Nephron (organoid): ENCODE measurements around the gene CNOT6L.

Experiments
- H3K27ac Mint-ChIP-seq, 3 experiments: 2 replicates each; pipeline ENCODE4 v1.8.0; 2020; ENCODE audit warnings: mixed read lengths in 3 of 3, mild to moderate bottlenecking in 2 of 3, moderate library complexity in 1 of 3
- H3K27me3 Mint-ChIP-seq: 2 replicates; pipeline ENCODE4 v1.8.0; 2021; ENCODE audit warnings: low read depth, mild to moderate bottlenecking, moderate library complexity, mixed read lengths
- H3K36me3 Mint-ChIP-seq: 2 replicates; pipeline ENCODE4 v1.8.0; 2020; ENCODE audit warnings: low read depth, mixed read lengths
- H3K4me1 Mint-ChIP-seq: 2 replicates; pipeline ENCODE4 v1.8.0; 2020; ENCODE audit warnings: mixed read lengths
- H3K4me3 Mint-ChIP-seq, 3 experiments: 2 replicates each; pipeline ENCODE4 v1.8.0; 2020; ENCODE audit warnings: mild to moderate bottlenecking in 3 of 3, mixed read lengths in 3 of 3, moderate library complexity in 2 of 3
- H3K9me3 Mint-ChIP-seq: 2 replicates; pipeline ENCODE4 v1.8.0; 2020; ENCODE audit warnings: mixed read lengths
- CTCF ChIP-seq, 3 experiments: fragments of 200-600 bp; sonication (generic); IDR thresholded peaks; one replicate each; pipeline ENCODE4 v1.5.0; 2021; ENCODE audit warnings: antibody characterized with exemption in 3 of 3; ENCODE audit not compliant: unreplicated experiment in 3 of 3

Gene CNOT6L

GRCh38 chr4:77681792-77682191 is 137.4 kb downstream of the CNOT6L start:
- H3K9me3 Mint-ChIP-seq = peaks cover 2% of the 10 kb centered on the region
- TF ChIP-seq CTCF (IDR thresholded peaks at IDR 0.05; ENCODE audit: unreplicated experiment in 3 of 3) = no peak
- H3K27ac Mint-ChIP-seq = no peak overlapping the region
- no peak overlapping the region for H3K4me3 Mint-ChIP-seq
- no peaks in the 10 kb centered on the region for H3K4me1 Mint-ChIP-seq
- H3K36me3 Mint-ChIP-seq = no peaks in the 10 kb centered on the region
- H3K27me3 Mint-ChIP-seq = no peaks in the 10 kb centered on the region

GRCh38 chr4:77676842-77677241 is 142.3 kb downstream of the CNOT6L start:
- Mint-ChIP-seq H3K4me3 (no peak overlapping the region), H3K27ac (no peak overlapping the region), H3K36me3 (no peaks in the 10 kb centered on the region), H3K4me1 (no peaks in the 10 kb centered on the region), H3K27me3 (no peaks in the 10 kb centered on the region), H3K9me3 (no peaks in the 10 kb centered on the region)
- no peak for TF ChIP-seq CTCF (IDR thresholded peaks at IDR 0.05; ENCODE audit: unreplicated experiment in 3 of 3)

- Mint-ChIP-seq H3K36me3 (no peaks in the 10 kb centered on the region), H3K27me3 (peaks cover 4% of the 10 kb centered on the region), H3K27ac (no peak overlapping the region), H3K4me3 (no peak overlapping the region), H3K9me3 (no peaks in the 10 kb centered on the region), H3K4me1 (no peaks in the 10 kb centered on the region)
- TF ChIP-seq CTCF (IDR thresholded peaks at IDR 0.05; ENCODE audit: unreplicated experiment in 3 of 3) = no peak
These were observed 148.1 kb downstream of the CNOT6L start for GRCh38 chr4:77671051-77671450.

GRCh38 chr4:77669946-77670590 is 149.1 kb downstream of the CNOT6L start:
- no peak overlapping the region for H3K27ac Mint-ChIP-seq
- no peak for TF ChIP-seq CTCF (IDR thresholded peaks at IDR 0.05; ENCODE audit: unreplicated experiment in 3 of 3)
- H3K27me3 Mint-ChIP-seq = peaks cover 4% of the 10 kb centered on the region
- H3K4me3 Mint-ChIP-seq = no peak overlapping the region
- no peaks in the 10 kb centered on the region for H3K36me3 Mint-ChIP-seq
- H3K9me3 Mint-ChIP-seq = no peaks in the 10 kb centered on the region
- H3K4me1 Mint-ChIP-seq = no peaks in the 10 kb centered on the region

- Mint-ChIP-seq H3K9me3 (no peaks in the 10 kb centered on the region), H3K27me3 (peaks cover 1% of the 10 kb centered on the region), H3K36me3 (no peaks in the 10 kb centered on the region), H3K4me1 (no peaks in the 10 kb centered on the region), H3K27ac (no peak overlapping the region), H3K4me3 (no peak overlapping the region)
- TF ChIP-seq CTCF (IDR thresholded peaks at IDR 0.05; ENCODE audit: unreplicated experiment in 3 of 3) = no peak
These were observed 153.6 kb downstream of the CNOT6L start for GRCh38 chr4:77665381-77666069.
